Gastrocnemius medialis (tissue), 4 donors: Measurements from ENCODE around the gene LRMDA.

Experiments used
- POLR2A ChIP-seq, 2 donors: fragments of 450-650 bp; IDR thresholded peaks; one replicate each; pipeline ENCODE4 v1.6.1; 2017; ENCODE audit warnings: antibody characterized with exemption in 2 of 2, mild to moderate bottlenecking in 2 of 2, moderate library complexity in 2 of 2
- TF ChIP-seq, protein P1 (sequence below), 5 experiments: fragments of 450-650 bp in 3 of 5; fragments of 200-600 bp in 2 of 5; sonication (generic) in 2 of 5; IDR thresholded peaks in 4 of 5; conservative IDR thresholded peaks in 1 of 5; 1 replicate in 4 of 5; 2 replicates in 1 of 5; pipeline ENCODE4 v1.5.1; 2016 to 2019; ENCODE audit warnings: antibody characterized with exemption in 5 of 5, mild to moderate bottlenecking in 3 of 5, moderate library complexity in 3 of 5

DNA sequence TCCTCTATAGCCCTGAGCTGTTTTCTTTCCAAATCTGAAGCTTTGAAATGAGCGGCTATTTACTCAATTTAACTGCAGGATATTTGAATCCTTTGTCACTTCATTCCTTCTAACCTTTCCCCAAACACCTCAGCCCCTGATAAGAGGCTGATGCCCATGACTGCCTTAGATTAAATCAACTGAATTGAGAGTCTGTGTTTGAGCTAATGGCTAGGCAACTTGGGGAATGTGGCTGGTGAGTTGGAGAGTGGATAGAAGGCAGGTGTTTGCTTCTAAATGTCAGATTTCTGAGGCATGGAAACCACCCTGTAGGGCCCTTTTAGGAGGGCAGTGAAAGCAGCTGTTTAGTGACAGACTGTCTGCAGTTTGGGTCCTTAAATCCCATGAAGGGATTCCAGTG lies 759.9 kb downstream of the LRMDA start:
- TF ChIP-seq, protein P1, sequence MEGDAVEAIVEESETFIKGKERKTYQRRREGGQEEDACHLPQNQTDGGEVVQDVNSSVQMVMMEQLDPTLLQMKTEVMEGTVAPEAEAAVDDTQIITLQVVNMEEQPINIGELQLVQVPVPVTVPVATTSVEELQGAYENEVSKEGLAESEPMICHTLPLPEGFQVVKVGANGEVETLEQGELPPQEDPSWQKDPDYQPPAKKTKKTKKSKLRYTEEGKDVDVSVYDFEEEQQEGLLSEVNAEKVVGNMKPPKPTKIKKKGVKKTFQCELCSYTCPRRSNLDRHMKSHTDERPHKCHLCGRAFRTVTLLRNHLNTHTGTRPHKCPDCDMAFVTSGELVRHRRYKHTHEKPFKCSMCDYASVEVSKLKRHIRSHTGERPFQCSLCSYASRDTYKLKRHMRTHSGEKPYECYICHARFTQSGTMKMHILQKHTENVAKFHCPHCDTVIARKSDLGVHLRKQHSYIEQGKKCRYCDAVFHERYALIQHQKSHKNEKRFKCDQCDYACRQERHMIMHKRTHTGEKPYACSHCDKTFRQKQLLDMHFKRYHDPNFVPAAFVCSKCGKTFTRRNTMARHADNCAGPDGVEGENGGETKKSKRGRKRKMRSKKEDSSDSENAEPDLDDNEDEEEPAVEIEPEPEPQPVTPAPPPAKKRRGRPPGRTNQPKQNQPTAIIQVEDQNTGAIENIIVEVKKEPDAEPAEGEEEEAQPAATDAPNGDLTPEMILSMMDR (IDR thresholded peaks at IDR 0.05 in 4 of 5, conservative IDR thresholded peaks at IDR 0.05 in 1 of 5): no peak
- TF ChIP-seq POLR2A (IDR thresholded peaks at IDR 0.05): no peak
